IPS DF 6.9 (cell line): ENCODE measurements around the gene FGF22.

Source experiments
- DNase-seq: peaks from one replicate; pipeline ENCODE4 v3.0.0-alpha.2; 2013; ENCODE audit warnings: low read depth, low spot score
- H3K27ac ChIP-seq: one replicate; pipeline ENCODE4 v1.5.1; 2013; ENCODE audit warnings: low read length, control low read depth
- H3K27me3 ChIP-seq: 2 replicates; pipeline ENCODE4 v1.6.1; 2013; ENCODE audit warnings: mild to moderate bottlenecking, low read length; ENCODE audit not compliant: control insufficient read depth, insufficient read depth
- H3K36me3 ChIP-seq: 2 replicates; pipeline ENCODE4 v1.6.1; 2013; ENCODE audit warnings: low read length; ENCODE audit not compliant: control insufficient read depth, insufficient read depth
- H3K4me1 ChIP-seq: 2 replicates; pipeline ENCODE4 v1.6.1; 2013; ENCODE audit warnings: low read length; ENCODE audit not compliant: control insufficient read depth, insufficient read depth
- H3K4me3 ChIP-seq: 2 replicates; pipeline ENCODE4 v1.5.1; 2013; ENCODE audit warnings: mild to moderate bottlenecking, low read length
- H3K9me3 ChIP-seq: 2 replicates; pipeline ENCODE4 v1.6.1; 2013; ENCODE audit warnings: low read length, inconsistent platforms; ENCODE audit not compliant: control insufficient read depth, insufficient read depth
- WGBS: extraction: QIAGEN DNeasy Blood & Tissue Kit; methylation state at CpG from one replicate; pipeline ENCODE4 v1.1.7; 2013; ENCODE audit warnings: mixed read lengths, missing lambda C conversion rate; ENCODE audit not compliant: insufficient read length, insufficient coverage; 5-methylcytosine and 5-hydroxymethylcytosine counted together

The FGF22 gene

GRCh38 chr19:674282-675151 lies 34.8 kb downstream of the FGF22 start:
- H3K4me1 ChIP-seq = no peaks in the 10 kb centered on the region; the same call in 1 of the 2 replicates
- H3K4me3 ChIP-seq = no peak overlapping the region
- peaks cover 7% of the 10 kb centered on the region for H3K27me3 ChIP-seq
- DNase-seq = no peak
- no CpG with 5 or more reads among the region's 38 CpGs for WGBS
- H3K27ac ChIP-seq = no peak overlapping the region
- H3K9me3 ChIP-seq = no peaks in the 10 kb centered on the region
- H3K36me3 ChIP-seq = no peaks in the 10 kb centered on the region; the same call in 1 of the 2 replicates

- no peak for DNase-seq
- Histone ChIP-seq H3K27me3 (peaks cover 7% of the 10 kb centered on the region), H3K27ac (no peak overlapping the region), H3K36me3 (no peaks in the 10 kb centered on the region; the same call in 1 of the 2 replicates), H3K4me1 (no peaks in the 10 kb centered on the region; the same call in 1 of the 2 replicates), H3K9me3 (no peaks in the 10 kb centered on the region), H3K4me3 (no peak overlapping the region)
- no CpG with 5 or more reads among the region's 31 CpGs for WGBS
Measured at GRCh38 chr19:676007-676338, 36.3 kb downstream of the FGF22 start.

GRCh38 chr19:676339-677105 lies 36.8 kb downstream of the FGF22 start, which contains the start of gene FSTL3:
Gene FSTL3, plus strand, starts transcription at chr19:676392. Its CDS starts 32 bp downstream, at chr19:676424.
- Histone ChIP-seq H3K27ac (no peak within 1 kb of the TSS), H3K9me3 (no peaks in the 10 kb centered on the region), H3K4me1 (peaks cover 4% of the 10 kb centered on the region), H3K27me3 (peaks cover 7% of the 10 kb centered on the region), H3K4me3 (peak within 1 kb of the TSS; percentile 12; the same call in 1 of the 2 replicates), H3K36me3 (no peaks in the 10 kb centered on the region; the same call in 1 of the 2 replicates)
- no peak for DNase-seq
- no CpG with 5 or more reads among the region's 63 CpGs for WGBS

GRCh38 chr19:677201-677600 lies 37.5 kb downstream of the FGF22 start:
- no peak for DNase-seq
- H3K36me3 ChIP-seq = no peaks in the 10 kb centered on the region; the same call in 1 of the 2 replicates
- no peak overlapping the region for H3K4me3 ChIP-seq
- H3K4me1 ChIP-seq = peaks cover 4% of the 10 kb centered on the region
- no peaks in the 10 kb centered on the region for H3K9me3 ChIP-seq
- no CpG with 5 or more reads among the region's 15 CpGs for WGBS
- no peak overlapping the region for H3K27ac ChIP-seq
- H3K27me3 ChIP-seq = peaks cover 7% of the 10 kb centered on the region

- no peak for DNase-seq
- H3K27ac ChIP-seq = no peak overlapping the region
- H3K27me3 ChIP-seq = peaks cover 7% of the 10 kb centered on the region
- H3K36me3 ChIP-seq = no peaks in the 10 kb centered on the region; the same call in 1 of the 2 replicates
- no CpG with 5 or more reads among the region's 22 CpGs for WGBS
- no peaks in the 10 kb centered on the region for H3K9me3 ChIP-seq
- no peak overlapping the region for H3K4me3 ChIP-seq
- H3K4me1 ChIP-seq = peaks cover 4% of the 10 kb centered on the region
Measured at GRCh38 chr19:677601-678436, 38.1 kb downstream of the FGF22 start.

- peaks cover 7% of the 10 kb centered on the region for H3K27me3 ChIP-seq
- no peaks in the 10 kb centered on the region; the same call in 1 of the 2 replicates for H3K36me3 ChIP-seq
- H3K4me1 ChIP-seq = peaks cover 4% of the 10 kb centered on the region
- H3K27ac ChIP-seq = no peak overlapping the region
- WGBS = no CpG with 5 or more reads among the region's 16 CpGs
- no peaks in the 10 kb centered on the region for H3K9me3 ChIP-seq
- DNase-seq = no peak
- no peak overlapping the region; the same call in 1 of the 2 replicates for H3K4me3 ChIP-seq
Measured at GRCh38 chr19:678791-679388, 39.2 kb downstream of the FGF22 start.

- H3K36me3 ChIP-seq = no peaks in the 10 kb centered on the region; the same call in 1 of the 2 replicates
- peaks cover 4% of the 10 kb centered on the region for H3K4me1 ChIP-seq
- H3K9me3 ChIP-seq = no peaks in the 10 kb centered on the region
- no peak overlapping the region for H3K27ac ChIP-seq
- no peak for DNase-seq
- H3K27me3 ChIP-seq = peaks cover 7% of the 10 kb centered on the region
- peak overlapping the region; percentile 83 for H3K4me3 ChIP-seq
- no CpG with 5 or more reads among the region's 69 CpGs for WGBS
Measured at GRCh38 chr19:679418-680286, 40.0 kb downstream of the FGF22 start.

GRCh38 chr19:680287-681028 lies 40.8 kb downstream of the FGF22 start:
- Histone ChIP-seq H3K27me3 (peaks cover 7% of the 10 kb centered on the region), H3K36me3 (no peaks in the 10 kb centered on the region; the same call in 1 of the 2 replicates), H3K4me1 (peaks cover 5% of the 10 kb centered on the region), H3K27ac (no peak overlapping the region), H3K4me3 (peak overlapping the region; percentile 83), H3K9me3 (no peaks in the 10 kb centered on the region)
- WGBS = no CpG with 5 or more reads among the region's 70 CpGs
- peak; percentile 67 for DNase-seq
